Stimulated activated CD8-positive, alpha-beta memory T cell treated with anti-CD3 and anti-CD28 coated beads, Interleukin-4, amount 100 ng/mL, for 48 hours (primary cell): Measurements from ENCODE around the gene PCCB.
"Not testable (repeated sequence)": the region's sequence is repeated elsewhere in the genome, so short reads cannot be mapped to it uniquely, and the experiment has no call there.

Experiments
- DNase-seq: peaks from one replicate; pipeline ENCODE4 v3.0.0-alpha.2; 2020

The PCCB gene

GRCh38 chr3:136263251-136263650, 13.1 kb downstream of the PCCB start:
- DNase-seq: no peak

GRCh38 chr3:136266468-136267125, 16.5 kb downstream of the PCCB start:
- DNase-seq: not testable (repeated sequence)

- no peak for DNase-seq
Observed at GRCh38 chr3:136267235-136267634, 17.1 kb downstream of the PCCB start.

GRCh38 chr3:136270179-136270578, 20.0 kb downstream of the PCCB start:
- no peak for DNase-seq

GRCh38 chr3:136271626-136272025, 21.5 kb downstream of the PCCB start:
- DNase-seq: not testable (repeated sequence)

- DNase-seq: no peak
Observed at GRCh38 chr3:136276049-136276755, 26.1 kb downstream of the PCCB start.

- DNase-seq: no peak
Observed at GRCh38 chr3:136277115-136277514, 27.0 kb downstream of the PCCB start.

GRCh38 chr3:136277634-136278033, 27.5 kb downstream of the PCCB start:
- DNase-seq: no peak

- no peak for DNase-seq
Observed at GRCh38 chr3:136279092-136279491, 29.0 kb downstream of the PCCB start.

GRCh38 chr3:136280961-136281360, 30.8 kb downstream of the PCCB start:
- DNase-seq: no peak

- DNase-seq: no peak
Observed at GRCh38 chr3:136281966-136282520, 31.9 kb downstream of the PCCB start.

- DNase-seq: no peak
Observed at GRCh38 chr3:136283627-136284026, 33.5 kb downstream of the PCCB start.

GRCh38 chr3:136291302-136291701, 41.2 kb downstream of the PCCB start:
- DNase-seq: no peak

GRCh38 chr3:136292500-136292899, 42.4 kb downstream of the PCCB start:
- no peak for DNase-seq

GRCh38 chr3:136293279-136293678, 43.1 kb downstream of the PCCB start:
- no peak for DNase-seq

- no peak for DNase-seq
Observed at GRCh38 chr3:136294176-136294575, 44.0 kb downstream of the PCCB start.

- no peak for DNase-seq
Observed at GRCh38 chr3:136296960-136297359, 46.8 kb downstream of the PCCB start.

- DNase-seq: no peak
Observed at GRCh38 chr3:136297826-136298225, 47.7 kb downstream of the PCCB start.

- DNase-seq: no peak
Observed at GRCh38 chr3:136300444-136300843, 50.3 kb downstream of the PCCB start.

GRCh38 chr3:136305879-136306278, 55.7 kb downstream of the PCCB start:
- DNase-seq: no peak

GRCh38 chr3:136311261-136311660, 61.1 kb downstream of the PCCB start:
- DNase-seq: no peak

GRCh38 chr3:136311968-136312367, 61.8 kb downstream of the PCCB start:
- no peak for DNase-seq

GRCh38 chr3:136326316-136326715, 76.2 kb downstream of the PCCB start:
- DNase-seq: no peak

- DNase-seq: no peak
Observed at GRCh38 chr3:136327671-136328070, 77.5 kb downstream of the PCCB start.
